Stimulated activated CD8-positive, alpha-beta memory T cell treated with anti-CD3 and anti-CD28 coated beads, Interleukin-15, amount 100 ng/mL, for 4 hours (primary cell): ENCODE data around the gene CNIH1.
"Not testable (repeated sequence)": the region's sequence is repeated elsewhere in the genome, so short reads cannot be mapped to it uniquely, and the experiment has no call there.

Experiments
- DNase-seq, 2 donors: peaks; one replicate each; pipeline ENCODE4 v3.0.0-alpha.2; 2020; ENCODE audit warnings: low read depth in 2 of 2

CNIH1 gene

GRCh38 chr14:54467280-54467679 lies 26.1 kb upstream of the CNIH1 start:
- DNase-seq: no peak

GRCh38 chr14:54465654-54466053 lies 24.5 kb upstream of the CNIH1 start:
- DNase-seq: no peak

- no peak for DNase-seq
These were observed 20.9 kb upstream of the CNIH1 start for GRCh38 chr14:54462048-54462447.

GRCh38 chr14:54459106-54459505 lies 17.9 kb upstream of the CNIH1 start:
- DNase-seq: no peak

- not testable (repeated sequence) for DNase-seq
These were observed 17.4 kb upstream of the CNIH1 start for GRCh38 chr14:54458536-54458935.

DNA sequence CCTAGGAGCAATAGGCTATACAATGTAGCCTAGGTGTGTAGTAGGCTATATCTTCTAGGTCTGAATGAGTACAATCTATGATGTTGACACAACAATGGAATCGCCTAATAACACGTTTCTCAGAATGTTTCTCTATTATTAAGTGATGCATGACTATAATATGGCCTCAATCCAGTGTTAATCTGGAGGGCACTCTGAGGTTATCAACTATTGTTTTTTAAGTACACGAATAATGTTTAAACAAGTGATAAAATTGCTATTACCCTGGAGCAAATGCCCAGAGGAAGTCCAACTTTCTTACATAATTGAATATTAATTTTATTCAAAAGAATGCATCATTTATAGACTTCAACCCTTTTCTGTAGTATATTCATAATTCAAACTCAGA lies 16.4 kb upstream of the CNIH1 start:
- DNase-seq: no peak

- not testable (repeated sequence) for DNase-seq
These were observed 15.8 kb upstream of the CNIH1 start for GRCh38 chr14:54456820-54457608.

DNA sequence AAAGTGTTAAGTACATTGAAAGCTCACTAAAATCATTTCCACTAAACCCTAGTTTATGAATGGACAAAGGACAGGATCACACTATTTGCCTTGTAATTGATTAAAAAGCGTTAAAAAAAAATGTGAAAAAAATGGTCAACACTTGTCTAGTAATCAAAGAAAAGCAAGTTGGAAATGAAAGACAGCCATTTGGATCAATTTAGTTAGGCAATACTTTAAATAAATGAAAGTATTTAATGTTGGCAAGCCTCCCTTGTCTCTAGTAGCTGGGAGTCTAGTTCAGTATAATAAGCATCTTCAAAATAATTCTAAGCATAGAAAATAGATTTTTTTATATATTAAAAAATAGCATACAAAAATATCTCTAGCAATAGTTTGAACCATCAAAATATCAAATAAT lies 14.2 kb upstream of the CNIH1 start:
- DNase-seq: no peak

DNA sequence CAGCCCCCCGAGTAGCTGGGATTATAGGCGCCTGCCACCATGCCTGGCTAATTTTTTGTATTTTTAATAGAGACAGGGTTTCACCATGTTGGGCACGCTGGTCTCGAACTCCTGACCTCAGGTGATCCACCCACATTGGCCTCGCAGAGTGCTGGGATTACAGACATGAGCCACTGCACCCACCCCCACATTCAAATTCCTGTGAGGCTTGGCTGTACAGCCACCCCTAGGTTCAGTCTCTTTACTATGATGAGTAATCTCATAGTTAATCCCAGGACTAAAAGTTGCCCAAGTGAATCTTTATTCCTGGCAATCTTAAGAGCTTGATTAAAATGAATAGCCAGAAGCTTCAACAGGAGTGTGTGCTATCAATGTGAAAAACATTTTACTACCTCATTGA lies 12.8 kb upstream of the CNIH1 start:
- not testable (repeated sequence) for DNase-seq

GRCh38 chr14:54453252-54453651 lies 12.1 kb upstream of the CNIH1 start:
- no peak for DNase-seq

- no peak for DNase-seq
These were observed 10.8 kb upstream of the CNIH1 start for GRCh38 chr14:54451961-54452360.

DNA sequence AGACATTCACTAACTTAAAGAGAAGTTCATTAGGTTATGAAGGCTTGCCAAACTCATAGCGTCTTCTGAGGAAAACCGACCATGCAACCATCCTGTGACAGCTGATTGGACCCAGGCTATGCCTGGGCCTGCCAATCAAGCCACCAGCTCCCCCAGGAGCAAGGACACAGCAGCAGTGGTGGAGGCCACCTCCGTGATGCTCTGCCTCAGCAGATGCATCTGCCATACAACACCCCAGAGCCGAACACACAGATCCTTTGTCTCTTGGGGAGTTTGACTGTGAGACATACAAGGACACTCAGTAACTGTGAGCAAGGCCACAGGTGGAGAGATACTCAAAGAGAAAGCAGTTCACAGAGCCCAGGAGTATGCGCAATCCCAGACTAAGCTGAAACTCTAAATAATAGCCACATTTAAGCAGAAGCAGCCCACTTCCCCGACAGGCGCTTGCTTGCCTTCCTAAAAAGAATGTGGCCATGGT lies 10.0 kb upstream of the CNIH1 start:
- DNase-seq: no peak

GRCh38 chr14:54450535-54450934 lies 9.4 kb upstream of the CNIH1 start:
- DNase-seq: no peak

DNA sequence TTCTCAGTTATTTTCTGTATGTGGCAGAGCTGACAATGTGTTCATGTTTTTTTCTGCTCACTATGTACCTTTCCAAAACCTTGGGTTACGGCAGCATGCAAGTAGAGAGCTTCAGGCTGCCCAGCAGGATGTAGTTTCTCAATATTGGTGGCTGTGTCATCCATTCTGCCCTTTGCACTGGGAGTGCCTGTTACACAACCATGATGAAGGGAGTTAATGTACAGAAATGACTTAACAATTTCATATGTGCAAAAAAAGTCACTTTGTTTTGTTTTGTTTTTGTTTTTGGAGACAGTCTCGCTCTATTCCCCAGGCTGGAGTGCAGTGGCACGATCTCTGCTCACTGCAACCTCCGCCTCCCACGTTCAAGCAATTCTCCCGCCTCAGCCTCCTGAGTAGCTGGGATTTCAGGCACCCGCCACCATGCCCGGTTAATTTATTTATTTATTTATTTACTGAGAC lies 6.1 kb upstream of the CNIH1 start:
- DNase-seq: no peak

- no peak for DNase-seq
These were observed 5.1 kb upstream of the CNIH1 start for GRCh38 chr14:54446161-54446693.

GRCh38 chr14:54444681-54445080 lies 3.5 kb upstream of the CNIH1 start:
- no peak for DNase-seq

DNA sequence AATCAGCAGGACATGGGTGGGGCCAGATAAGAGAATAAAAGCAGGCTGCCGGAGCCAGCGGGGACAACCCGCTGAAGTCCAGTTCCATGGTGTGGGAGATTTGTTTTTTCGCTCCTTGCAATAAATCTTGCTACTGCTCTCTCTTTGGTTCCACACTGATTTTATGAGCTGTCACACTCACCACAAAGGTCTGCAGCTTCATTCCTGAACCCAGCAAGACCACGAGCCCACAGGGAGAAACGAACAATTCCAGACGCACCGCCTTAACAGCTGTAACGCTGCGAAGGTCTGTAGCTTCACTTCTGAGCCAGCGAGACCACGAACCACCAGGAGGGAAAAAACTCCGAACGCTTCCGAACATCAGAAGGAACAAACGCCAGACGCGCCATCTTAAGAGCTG lies 2.8 kb upstream of the CNIH1 start:
- no peak for DNase-seq

GRCh38 chr14:54442961-54443360 lies 1.8 kb upstream of the CNIH1 start:
- DNase-seq: not testable (repeated sequence)

DNA sequence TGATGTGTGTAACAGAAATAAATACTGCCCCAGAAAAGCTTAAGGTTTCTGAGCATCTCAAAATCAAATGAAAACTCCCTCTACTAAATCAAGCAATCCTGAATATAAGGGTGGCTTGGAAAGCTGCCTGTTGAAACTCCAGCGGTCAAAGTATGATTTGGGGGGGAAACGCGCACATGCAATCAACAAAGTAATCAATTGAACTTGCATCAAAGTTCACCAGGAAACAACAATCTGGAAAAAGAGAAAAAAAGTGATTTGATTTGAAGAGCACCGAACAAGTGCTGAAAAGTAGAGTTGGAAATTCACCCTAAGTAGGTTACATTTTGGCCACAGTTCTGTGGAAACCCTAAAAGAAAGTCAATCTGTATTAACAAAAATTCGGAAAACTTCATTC lies 700 bp downstream of the CNIH1 start:
- DNase-seq: no peak

- no peak for DNase-seq
These were observed 1.1 kb downstream of the CNIH1 start for GRCh38 chr14:54440037-54440436.

DNA sequence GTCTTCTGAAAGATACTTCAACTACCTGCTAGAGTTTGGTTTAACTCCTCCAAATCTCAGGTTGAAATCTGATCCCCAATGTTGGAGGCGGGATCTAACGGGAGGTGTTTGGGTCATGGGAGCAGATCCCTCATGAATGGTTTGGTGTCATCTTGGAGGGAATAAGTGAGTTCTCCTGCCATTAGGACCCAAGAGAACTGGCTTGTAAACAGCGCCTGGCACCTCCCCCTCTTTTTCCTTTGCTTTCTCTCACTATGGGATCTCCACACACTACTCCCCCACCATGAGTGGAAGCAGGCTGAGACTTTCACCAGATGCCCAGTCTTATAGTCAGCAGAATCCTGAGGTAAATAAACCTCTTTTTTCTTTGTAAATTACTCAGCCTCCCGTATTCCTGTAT lies 2.5 kb downstream of the CNIH1 start:
- DNase-seq: no peak

DNA sequence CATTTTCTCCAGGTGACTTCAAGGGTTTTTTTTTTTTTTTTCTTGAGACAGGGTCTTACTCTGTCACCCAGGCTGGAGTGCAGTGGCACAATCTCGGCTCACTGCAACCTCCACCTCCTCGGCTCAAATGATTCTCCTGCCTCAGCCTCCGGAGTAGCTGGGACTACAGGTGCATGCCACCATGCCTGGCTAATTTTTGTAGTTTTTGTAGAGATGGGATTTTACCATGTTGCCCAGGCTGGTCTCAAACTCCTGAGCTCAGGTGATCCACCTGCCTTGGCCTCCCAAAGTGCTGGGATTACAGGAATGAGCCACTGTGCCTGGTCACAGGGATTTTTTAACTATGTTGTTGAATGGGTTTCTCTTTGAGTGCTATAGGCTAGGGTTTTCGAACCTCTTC lies 3.2 kb downstream of the CNIH1 start:
- DNase-seq: not testable (repeated sequence)

DNA sequence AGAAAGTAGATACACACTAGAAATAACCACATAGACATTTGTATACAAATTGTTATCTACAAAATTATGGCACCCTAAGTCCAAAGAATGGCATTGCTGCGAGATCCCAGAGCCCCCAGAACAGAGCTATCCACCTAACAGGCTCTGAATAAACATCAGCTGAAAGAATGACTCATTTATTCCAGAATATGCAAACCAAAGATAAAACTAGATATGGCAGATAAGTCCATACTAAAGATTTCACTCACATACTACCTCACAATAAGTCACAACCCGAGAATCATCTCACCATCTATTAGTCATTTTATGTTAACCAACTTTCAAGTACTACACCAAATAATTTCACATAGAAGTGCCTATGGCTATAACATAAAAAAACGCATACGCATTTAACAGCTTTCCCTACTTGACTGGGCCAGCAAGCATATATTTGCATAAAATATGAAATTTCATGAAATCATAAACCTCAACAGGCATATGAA lies 5.6 kb downstream of the CNIH1 start:
- no peak for DNase-seq
